GM19238 (cell line): ENCODE measurements around the gene E2F2.

ENCODE experiments used
- DNase-seq: peaks from one replicate; pipeline ENCODE4 v3.0.0; 2011; ENCODE audit warnings: low spot score; ENCODE audit not compliant: insufficient read length

E2F2 gene

GRCh38 chr1:23463286-23463685 is 67.7 kb downstream of the E2F2 start:
- DNase-seq, result no peak

DNA sequence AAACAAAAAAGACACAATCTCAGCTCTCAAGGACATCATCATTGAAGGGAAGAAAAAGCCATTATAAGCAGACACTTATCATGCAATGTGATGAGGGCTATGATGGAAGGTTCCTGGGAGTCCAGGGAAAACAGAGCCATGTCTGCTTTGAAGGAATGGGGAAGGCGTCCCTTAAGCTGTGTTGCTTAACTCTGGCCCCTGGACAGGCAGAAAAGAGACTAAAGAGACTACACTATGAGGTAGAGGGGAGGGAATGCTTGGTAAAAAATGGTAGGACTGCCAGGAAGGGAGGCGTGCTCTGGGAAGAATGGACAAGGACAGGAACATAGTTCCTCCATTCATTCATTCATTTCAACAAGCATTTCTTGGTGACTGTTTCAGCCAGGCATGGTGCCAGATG is 68.3 kb downstream of the E2F2 start:
- no peak for DNase-seq

DNA sequence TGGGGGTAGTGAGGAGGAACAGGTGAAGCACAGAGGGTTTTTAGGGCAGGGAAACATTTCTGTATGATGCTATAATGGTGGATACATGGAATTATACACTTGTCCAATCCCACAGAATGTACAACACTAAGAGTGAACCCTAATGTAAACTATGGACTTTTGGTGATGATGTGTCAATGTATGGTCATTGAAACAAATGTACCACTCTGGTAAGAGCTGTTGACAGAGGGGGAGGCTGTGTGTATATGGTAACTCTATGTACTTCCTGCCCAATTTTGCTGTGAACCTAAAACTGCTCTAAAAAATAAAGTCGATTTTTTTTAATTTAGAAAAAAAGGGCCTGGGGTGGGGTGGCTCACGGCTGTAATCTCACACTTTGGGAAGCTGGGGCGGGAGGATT is 70.0 kb downstream of the E2F2 start:
- DNase-seq, result no peak

- no peak for DNase-seq
These were observed 70.5 kb downstream of the E2F2 start for GRCh38 chr1:23460519-23460918.

- DNase-seq, result no peak
These were observed 71.7 kb downstream of the E2F2 start for GRCh38 chr1:23459338-23459757.
